ENCODE results near the gene RASA3. TPM values are rescaled to one million over a fixed set of nuclear protein-coding genes. Genes with fewer than 3 reads are reported as not detected.
A peak's percentile ranks its signal among the peaks of the same experiment; 100 is the strongest.

Gene RASA3
- total RNA-seq, 4 donors from 2014 or later: 29.5 to 38.1 (median 34.6) TPM

GRCh38 chr13:114079601-114080536 is 52.6 kb downstream of the RASA3 start:
- Histone ChIP-seq H3K27me3 (no peaks in the 10 kb centered on the region), H3K27ac (replicated peaks in 1 of 4) (peak overlapping the region; percentile 69 to 82 (median 70)), H3K4me3 (no peak overlapping the region), H3K36me3 (peaks cover 0 to 8% (median 2%) of the 10 kb centered on the region in 4 donors), H3K9me3 (no peaks in the 10 kb centered on the region), H3K4me1 (peaks cover under 1 to 73% (median 37%) of the 10 kb centered on the region in 4 donors)
- 95% methylated on average over 9 of the region's 37 CpGs for WGBS
- TF ChIP-seq CTCF (IDR thresholded peaks at IDR 0.05) (no peak), POLR2AphosphoS5 (IDR thresholded peaks at IDR 0.05) (no peak), POLR2A (IDR thresholded peaks at IDR 0.05; ENCODE audit: low read depth) (no peak), EP300 (IDR thresholded peaks at IDR 0.05) (no peak)
- intact Hi-C loops (cut with DNase I): no loop called here
- no peak for DNase-seq (ENCODE audit: extremely low spot score)

- Histone ChIP-seq H3K36me3 (peaks cover 0 to 14% (median 2%) of the 10 kb centered on the region in 4 donors), H3K4me1 (peaks cover 4 to 78% (median 39%) of the 10 kb centered on the region in 4 donors), H3K4me3 (no peak overlapping the region), H3K27ac (replicated peaks in 1 of 4) (peak overlapping the region; percentile 69 to 82 (median 70)), H3K9me3 (no peaks in the 10 kb centered on the region), H3K27me3 (no peaks in the 10 kb centered on the region)
- no peak for DNase-seq (ENCODE audit: extremely low spot score)
- intact Hi-C loops (cut with DNase I): no loop called here
- WGBS: 66% methylated on average over 35 of the region's 38 CpGs
- TF ChIP-seq POLR2AphosphoS5 (IDR thresholded peaks at IDR 0.05) (peak in 1 of 2 donors; percentile 12), EP300 (IDR thresholded peaks at IDR 0.05) (no peak), POLR2A (IDR thresholded peaks at IDR 0.05; ENCODE audit: low read depth) (no peak)
Measured at GRCh38 chr13:114078461-114079451, 53.7 kb downstream of the RASA3 start.

GRCh38 chr13:114077933-114078325 is 54.5 kb downstream of the RASA3 start:
- peak overlapping the region; percentile 69 to 82 (median 70) for H3K27ac ChIP-seq (replicated peaks in 1 of 4)
- 26% methylated on average over 13 of the region's 13 CpGs for WGBS
- no peak for DNase-seq (ENCODE audit: extremely low spot score)
- intact Hi-C loops (cut with DNase I): no loop called here
- peaks cover 0 to 21% (median 2%) of the 10 kb centered on the region in 4 donors for H3K36me3 ChIP-seq
- H3K9me3 ChIP-seq: no peaks in the 10 kb centered on the region
- H3K4me3 ChIP-seq: peak overlapping the region in 2 of 4 donors; percentile 9 to 27
- H3K27me3 ChIP-seq: no peaks in the 10 kb centered on the region
- TF ChIP-seq CTCF (IDR thresholded peaks at IDR 0.05) (no peak), EP300 (IDR thresholded peaks at IDR 0.05) (no peak), POLR2A (IDR thresholded peaks at IDR 0.05; ENCODE audit: low read depth) (no peak)
- peaks cover 4 to 74% (median 38%) of the 10 kb centered on the region in 4 donors for H3K4me1 ChIP-seq

- Histone ChIP-seq H3K4me3 (no peak overlapping the region), H3K9me3 (no peaks in the 10 kb centered on the region), H3K4me1 (peaks cover 4 to 71% (median 38%) of the 10 kb centered on the region in 4 donors), H3K27ac (replicated peaks in 1 of 4) (peak overlapping the region; percentile 69 to 82 (median 70)), H3K36me3 (peaks cover 0 to 27% (median 4%) of the 10 kb centered on the region in 4 donors), H3K27me3 (no peaks in the 10 kb centered on the region)
- intact Hi-C loops (cut with DNase I): no loop called here
- TF ChIP-seq EP300 (IDR thresholded peaks at IDR 0.05) (no peak), POLR2A (IDR thresholded peaks at IDR 0.05; ENCODE audit: low read depth) (no peak), POLR2AphosphoS5 (IDR thresholded peaks at IDR 0.05) (no peak), CTCF (IDR thresholded peaks at IDR 0.05) (no peak)
- WGBS: 83% methylated on average over 34 of the region's 34 CpGs
- DNase-seq (ENCODE audit: extremely low spot score): no peak
Measured at GRCh38 chr13:114077099-114077932, 55.1 kb downstream of the RASA3 start.

Measured in esophagus muscularis mucosa (tissue), 4 donors.